Stimulated activated CD4-positive, alpha-beta T cell treated with anti-CD3 and anti-CD28 coated beads, Interleukin-4, amount 100 ng/mL, for 48 hours (primary cell): ENCODE results near the gene KRT73.

Source experiments
- DNase-seq, 2 donors: peaks; one replicate each; pipeline ENCODE4 v3.0.0-alpha.2; 2020; ENCODE audit warnings: low read depth in 2 of 2

KRT73 gene

GRCh38 chr12:52622349-52622748 lies 4.0 kb upstream of the KRT73 start:
- DNase-seq, result no peak

GRCh38 chr12:52618866-52619265 lies 507 bp upstream of the KRT73 start:
- DNase-seq, result no peak

- DNase-seq, result no peak
Measured at GRCh38 chr12:52617403-52617785, 965 bp downstream of the KRT73 start.

- no peak for DNase-seq
Measured at GRCh38 chr12:52616680-52617402, 1.5 kb downstream of the KRT73 start.

GRCh38 chr12:52615912-52616311 lies 2.4 kb downstream of the KRT73 start:
- DNase-seq, result no peak

GRCh38 chr12:52615208-52615868 lies 3.0 kb downstream of the KRT73 start:
- DNase-seq, result no peak

- DNase-seq, result no peak
Measured at GRCh38 chr12:52614381-52615207, 3.8 kb downstream of the KRT73 start.

GRCh38 chr12:52613384-52614030 lies 4.9 kb downstream of the KRT73 start:
- no peak for DNase-seq

- no peak for DNase-seq
Measured at GRCh38 chr12:52612431-52613383, 5.7 kb downstream of the KRT73 start.

- no peak for DNase-seq
Measured at GRCh38 chr12:52611080-52611468, 7.3 kb downstream of the KRT73 start.

- no peak for DNase-seq
Measured at GRCh38 chr12:52608826-52609630, 9.3 kb downstream of the KRT73 start.

GRCh38 chr12:52608161-52608560 lies 10.2 kb downstream of the KRT73 start:
- no peak for DNase-seq

GRCh38 chr12:52607314-52607713 lies 11.0 kb downstream of the KRT73 start:
- DNase-seq, result no peak

- DNase-seq, result no peak
Measured at GRCh38 chr12:52606581-52607218, 11.7 kb downstream of the KRT73 start.

- DNase-seq, result no peak
Measured at GRCh38 chr12:52606096-52606495, 12.3 kb downstream of the KRT73 start.

- no peak for DNase-seq
Measured at GRCh38 chr12:52605542-52605941, 12.8 kb downstream of the KRT73 start.

- DNase-seq, result no peak
Measured at GRCh38 chr12:52604859-52605258, 13.5 kb downstream of the KRT73 start.

- no peak for DNase-seq
Measured at GRCh38 chr12:52603314-52603713, 15.0 kb downstream of the KRT73 start.

- no peak for DNase-seq
Measured at GRCh38 chr12:52602552-52602951, 15.8 kb downstream of the KRT73 start.

GRCh38 chr12:52601671-52602070 lies 16.7 kb downstream of the KRT73 start:
- DNase-seq, result no peak
